IPS-18c (cell line): Measurements from ENCODE around the gene QRICH1.

ENCODE experiments used
- H3K4me3 ChIP-seq: 2 replicates; pipeline ENCODE4 v1.7.0; 2013; ENCODE audit warnings: low read depth, mild to moderate bottlenecking, low read length, moderate library complexity; ENCODE audit not compliant: insufficient read depth
- H3K9me3 ChIP-seq: one replicate; pipeline ENCODE4 v1.6.1; 2013; ENCODE audit warnings: mild to moderate bottlenecking, low read length, moderate library complexity; ENCODE audit not compliant: control insufficient read depth, insufficient read depth

QRICH1 gene

GRCh38 chr3:49122022-49122421 lies 28.2 kb upstream of the QRICH1 start:
- no peaks in the 10 kb centered on the region for H3K9me3 ChIP-seq
- H3K4me3 ChIP-seq: no peak overlapping the region

- Histone ChIP-seq H3K9me3 (no peaks in the 10 kb centered on the region), H3K4me3 (peak overlapping the region; percentile 99)
Observed at GRCh38 chr3:49121132-49121736, 27.4 kb upstream of the QRICH1 start.

GRCh38 chr3:49120438-49121131 lies 26.7 kb upstream of the QRICH1 start, which contains the start of gene USP19:
Gene USP19 (minus strand): TSS chr3:49120823. CDS start chr3:49119145, 1,678 bp downstream.
- peak within 1 kb of the TSS; percentile 99 for H3K4me3 ChIP-seq
- H3K9me3 ChIP-seq: no peaks in the 10 kb centered on the region

GRCh38 chr3:49120096-49120437 lies 26.2 kb upstream of the QRICH1 start:
- Histone ChIP-seq H3K9me3 (no peaks in the 10 kb centered on the region), H3K4me3 (peak overlapping the region; percentile 99)

- peak overlapping the region; percentile 99 for H3K4me3 ChIP-seq
- no peaks in the 10 kb centered on the region for H3K9me3 ChIP-seq
Observed at GRCh38 chr3:49119439-49119838, 25.6 kb upstream of the QRICH1 start.

- Histone ChIP-seq H3K9me3 (no peaks in the 10 kb centered on the region), H3K4me3 (no peak overlapping the region)
Observed at GRCh38 chr3:49119036-49119435, 25.2 kb upstream of the QRICH1 start.

GRCh38 chr3:49112262-49112661 lies 18.4 kb upstream of the QRICH1 start:
- Histone ChIP-seq H3K9me3 (no peaks in the 10 kb centered on the region), H3K4me3 (no peak overlapping the region)

- no peaks in the 10 kb centered on the region for H3K9me3 ChIP-seq
- H3K4me3 ChIP-seq: no peak overlapping the region
Observed at GRCh38 chr3:49111347-49111746, 17.5 kb upstream of the QRICH1 start.

GRCh38 chr3:49110780-49111179 lies 16.9 kb upstream of the QRICH1 start:
- Histone ChIP-seq H3K4me3 (no peak overlapping the region), H3K9me3 (no peaks in the 10 kb centered on the region)

GRCh38 chr3:49108346-49108745 lies 14.5 kb upstream of the QRICH1 start:
- no peak overlapping the region for H3K4me3 ChIP-seq
- no peaks in the 10 kb centered on the region for H3K9me3 ChIP-seq

GRCh38 chr3:49104427-49105291 lies 10.8 kb upstream of the QRICH1 start, which contains the start of gene QARS1:
Gene QARS1 (minus strand): TSS chr3:49104757. CDS start chr3:49104733, 24 bp downstream.
- H3K9me3 ChIP-seq: peaks cover 4% of the 10 kb centered on the region
- H3K4me3 ChIP-seq: peak within 1 kb of the TSS; percentile 92

- peaks cover 4% of the 10 kb centered on the region for H3K9me3 ChIP-seq
- peak overlapping the region; percentile 92 for H3K4me3 ChIP-seq
Observed at GRCh38 chr3:49104052-49104426, 10.2 kb upstream of the QRICH1 start.

- peaks cover 4% of the 10 kb centered on the region for H3K9me3 ChIP-seq
- no peak overlapping the region for H3K4me3 ChIP-seq
Observed at GRCh38 chr3:49100046-49100615, 6.3 kb upstream of the QRICH1 start.

GRCh38 chr3:49098910-49099630 lies 5.2 kb upstream of the QRICH1 start:
- peaks cover 4% of the 10 kb centered on the region for H3K9me3 ChIP-seq
- no peak overlapping the region for H3K4me3 ChIP-seq

GRCh38 chr3:49098429-49098828 lies 4.6 kb upstream of the QRICH1 start:
- H3K4me3 ChIP-seq: no peak overlapping the region
- peaks cover 4% of the 10 kb centered on the region for H3K9me3 ChIP-seq

GRCh38 chr3:49092938-49093852 lies 676 bp downstream of the QRICH1 start:
- Histone ChIP-seq H3K9me3 (no peaks in the 10 kb centered on the region), H3K4me3 (peak overlapping the region; percentile 72)
